Colonic mucosa (tissue), 4 donors: Measurements from ENCODE around the gene UBE3D. TPM values are rescaled to one million over a fixed set of nuclear protein-coding genes. Genes with fewer than 3 reads are reported as not detected.

Experiments used
- DNase-seq: peaks from one replicate; pipeline ENCODE4 v3.0.0-alpha.2; 2020
- H3K27ac ChIP-seq: fragments of 200-600 bp; one replicate; pipeline ENCODE4 v1.8.0; 2021
- H3K27me3 ChIP-seq: fragments of 200-600 bp; one replicate; pipeline ENCODE4 v1.8.0; 2021
- H3K36me3 ChIP-seq: fragments of 200-600 bp; one replicate; pipeline ENCODE4 v1.8.0; 2021
- H3K4me1 ChIP-seq: fragments of 200-600 bp; one replicate; pipeline ENCODE4 v1.8.0; 2021; ENCODE audit warnings: mild to moderate bottlenecking
- H3K4me3 ChIP-seq: fragments of 200-600 bp; one replicate; pipeline ENCODE4 v1.8.0; 2021
- H3K9ac ChIP-seq, 2 donors: one replicate each; pipeline ENCODE4 v1.7.0; 2013; ENCODE audit warnings: control low read depth in 2 of 2, low read depth in 2 of 2, low read length in 2 of 2
- H3K9me3 ChIP-seq: fragments of 200-600 bp; one replicate; pipeline ENCODE4 v1.8.0; 2021
- intact Hi-C: fragments of 100-400 bp; cut with DNase I; formaldehyde crosslinking; loops from one replicate; pipeline ENCODE4 v1.14.1; 2022
- total RNA-seq, 2 donors: library from RNA; stranded (reverse); fragmentation: NEBNext Ultra II Directional in 1 of 2; extraction: Animal tissue kit (Norgen Biotek cat#: 25700) in 1 of 2; gene quantifications; one replicate each; pipeline ENCODE4 v1.2.1, GENCODE V29; 2021
- TF ChIP-seq, protein P1 (sequence below): fragments of 200-600 bp; IDR thresholded peaks from one replicate; pipeline ENCODE4 v1.8.0; 2022; ENCODE audit warnings: antibody characterized with exemption, mild to moderate bottlenecking
- donor health status: healthy.
- donor health status: DM: no; HTN: no; CAD: no.
- donor health status: DM: no; HTN: no; CAD: no.

The UBE3D gene
- total RNA-seq, 2 donors from 2014 or later = 3.6 to 3.8 TPM

DNA sequence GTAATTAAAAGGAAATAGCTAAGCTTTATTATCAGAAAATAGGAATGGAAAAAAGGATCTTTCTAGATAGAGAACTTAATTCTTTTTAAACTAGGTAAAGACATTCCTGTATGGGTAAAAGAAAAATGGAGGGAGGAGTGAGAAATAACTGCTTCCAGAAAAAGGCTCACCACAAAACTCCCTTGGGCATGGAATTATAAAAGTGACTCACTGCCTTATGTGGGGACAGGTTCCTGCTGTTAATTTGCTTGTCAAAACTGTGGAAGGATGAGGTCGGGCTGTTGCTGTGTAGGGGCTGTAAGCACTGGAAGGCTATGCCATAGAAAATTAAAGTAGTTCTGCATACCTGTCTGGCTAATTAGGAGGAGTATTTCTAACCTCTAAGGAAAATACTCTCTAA is 158.7 kb downstream of the UBE3D start:
- Histone ChIP-seq H3K27ac (peak overlapping the region; percentile 20), H3K4me1 (no peaks in the 10 kb centered on the region), H3K36me3 (no peaks in the 10 kb centered on the region), H3K9ac (no peak overlapping the region), H3K9me3 (no peaks in the 10 kb centered on the region), H3K27me3 (no peaks in the 10 kb centered on the region), H3K4me3 (no peak overlapping the region)
- intact Hi-C loops = no loop called here
- TF ChIP-seq, protein P1, sequence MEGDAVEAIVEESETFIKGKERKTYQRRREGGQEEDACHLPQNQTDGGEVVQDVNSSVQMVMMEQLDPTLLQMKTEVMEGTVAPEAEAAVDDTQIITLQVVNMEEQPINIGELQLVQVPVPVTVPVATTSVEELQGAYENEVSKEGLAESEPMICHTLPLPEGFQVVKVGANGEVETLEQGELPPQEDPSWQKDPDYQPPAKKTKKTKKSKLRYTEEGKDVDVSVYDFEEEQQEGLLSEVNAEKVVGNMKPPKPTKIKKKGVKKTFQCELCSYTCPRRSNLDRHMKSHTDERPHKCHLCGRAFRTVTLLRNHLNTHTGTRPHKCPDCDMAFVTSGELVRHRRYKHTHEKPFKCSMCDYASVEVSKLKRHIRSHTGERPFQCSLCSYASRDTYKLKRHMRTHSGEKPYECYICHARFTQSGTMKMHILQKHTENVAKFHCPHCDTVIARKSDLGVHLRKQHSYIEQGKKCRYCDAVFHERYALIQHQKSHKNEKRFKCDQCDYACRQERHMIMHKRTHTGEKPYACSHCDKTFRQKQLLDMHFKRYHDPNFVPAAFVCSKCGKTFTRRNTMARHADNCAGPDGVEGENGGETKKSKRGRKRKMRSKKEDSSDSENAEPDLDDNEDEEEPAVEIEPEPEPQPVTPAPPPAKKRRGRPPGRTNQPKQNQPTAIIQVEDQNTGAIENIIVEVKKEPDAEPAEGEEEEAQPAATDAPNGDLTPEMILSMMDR = no peak
- no peak for DNase-seq

DNA sequence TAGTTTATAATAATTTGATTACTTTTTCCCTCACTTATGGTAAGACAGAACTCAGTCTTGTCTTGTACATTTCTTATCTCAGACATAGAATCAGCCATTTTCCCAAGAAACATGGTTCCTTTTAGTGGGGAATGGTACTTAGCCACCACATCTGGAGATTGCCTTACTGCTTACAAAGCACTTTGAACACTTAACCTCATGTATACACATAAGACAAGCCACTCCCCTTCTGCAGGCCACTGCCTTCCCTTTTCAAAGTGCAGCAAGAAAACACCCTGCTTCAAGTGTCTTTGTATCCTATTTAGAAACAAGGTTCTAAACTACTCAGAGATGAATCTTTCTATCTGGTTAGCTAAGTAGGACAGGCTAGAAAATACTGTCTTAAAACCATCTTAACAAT is 159.2 kb downstream of the UBE3D start:
- no peaks in the 10 kb centered on the region for H3K9me3 ChIP-seq
- no peak overlapping the region for H3K9ac ChIP-seq
- H3K4me3 ChIP-seq = no peak overlapping the region
- H3K27me3 ChIP-seq = no peaks in the 10 kb centered on the region
- intact Hi-C loops = no loop called here
- H3K27ac ChIP-seq = peak overlapping the region; percentile 20
- TF ChIP-seq, protein P1 = no peak
- DNase-seq = no peak
- H3K4me1 ChIP-seq = no peaks in the 10 kb centered on the region
- H3K36me3 ChIP-seq = no peaks in the 10 kb centered on the region

DNA sequence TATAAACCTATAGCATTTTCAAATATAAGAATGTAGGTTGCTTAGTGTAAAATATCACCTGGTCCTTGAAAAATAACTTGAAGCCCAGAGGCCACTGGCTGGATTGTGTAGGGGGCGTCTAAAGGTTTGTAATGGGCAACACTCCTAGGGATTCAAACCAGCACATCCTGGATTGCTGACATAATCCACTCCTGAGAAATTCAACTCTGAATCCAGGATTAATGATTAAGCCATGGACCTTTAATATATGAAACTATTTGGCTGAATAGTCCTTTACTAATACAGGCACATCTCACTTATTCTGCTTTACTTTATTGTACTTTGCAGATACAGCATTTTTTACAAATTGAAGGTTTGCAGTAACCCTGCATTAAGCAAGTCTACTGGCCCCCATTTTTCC is 160.8 kb downstream of the UBE3D start:
- intact Hi-C loops = no loop called here
- TF ChIP-seq, protein P1 = no peak
- H3K27ac ChIP-seq = no peak overlapping the region

GRCh38 chr6:82904257-82904656 is 161.4 kb downstream of the UBE3D start:
- H3K9me3 ChIP-seq = no peaks in the 10 kb centered on the region
- TF ChIP-seq, protein P1 = no peak
- H3K9ac ChIP-seq = no peak overlapping the region
- no peaks in the 10 kb centered on the region for H3K4me1 ChIP-seq
- no peaks in the 10 kb centered on the region for H3K36me3 ChIP-seq
- intact Hi-C loops = no loop called here
- H3K27me3 ChIP-seq = no peaks in the 10 kb centered on the region
- H3K27ac ChIP-seq = no peak overlapping the region
- DNase-seq = no peak
- no peak overlapping the region for H3K4me3 ChIP-seq

More for the DNA sequence above, 160.8 kb downstream of the UBE3D start:
- H3K27me3 ChIP-seq = no peaks in the 10 kb centered on the region
- no peaks in the 10 kb centered on the region for H3K9me3 ChIP-seq
- H3K4me3 ChIP-seq = no peak overlapping the region
- H3K36me3 ChIP-seq = no peaks in the 10 kb centered on the region
- no peak overlapping the region for H3K9ac ChIP-seq
- DNase-seq = no peak
- no peaks in the 10 kb centered on the region for H3K4me1 ChIP-seq

GRCh38 chr6:82902290-82902689 is 163.4 kb downstream of the UBE3D start:
- no peaks in the 10 kb centered on the region for H3K9me3 ChIP-seq
- no peak overlapping the region for H3K4me3 ChIP-seq
- intact Hi-C loops = no loop called here

More at GRCh38 chr6:82902290-82902689, 163.4 kb downstream of the UBE3D start:
- H3K27me3 ChIP-seq = no peaks in the 10 kb centered on the region
- no peaks in the 10 kb centered on the region for H3K4me1 ChIP-seq
- no peak overlapping the region for H3K9ac ChIP-seq
- TF ChIP-seq, protein P1 = no peak
- no peak overlapping the region for H3K27ac ChIP-seq
- no peak for DNase-seq
- H3K36me3 ChIP-seq = no peaks in the 10 kb centered on the region
